HepG2 (cell line): ENCODE data around the gene OSER1. TPM values are rescaled to one million over a fixed set of nuclear protein-coding genes. Genes with fewer than 3 reads are reported as not detected.

ENCODE experiments used
- GABPA ChIP-seq, 2 experiments: IDR thresholded peaks; 2 replicates each; pipeline ENCODE4 v1.6.1; 2011 to 2016; ENCODE audit warnings: low read depth in 2 of 2, low read length in 1 of 2, missing biosample characterization in 1 of 2, missing genetic modification characterization in 1 of 2
- HMG20A ChIP-seq: IDR thresholded peaks from 2 replicates; pipeline ENCODE4 v1.6.1; 2016; ENCODE audit warnings: borderline replicate concordance
- HMG20B ChIP-seq: conservative IDR thresholded peaks from 2 replicates; pipeline ENCODE4 v1.6.1; 2016; ENCODE audit warnings: missing genetic modification reagents, missing compliant biosample characterization
- MEF2D ChIP-seq: sonication (generic); formaldehyde crosslinking; IDR thresholded peaks from 2 replicates; pipeline ENCODE4 v1.5.1; 2020; ENCODE audit warnings: mild to moderate bottlenecking, missing genetic modification reagents
- MIXL1 ChIP-seq: IDR thresholded peaks from 2 replicates; pipeline ENCODE4 v1.6.1; 2016
- MYC ChIP-seq: sonication (generic); formaldehyde crosslinking; IDR thresholded peaks from 2 replicates; pipeline ENCODE4 v1.9.0; 2021; ENCODE audit warnings: missing genetic modification reagents, borderline replicate concordance
- SIX1 ChIP-seq: sonication (generic); formaldehyde crosslinking; IDR thresholded peaks from 2 replicates; pipeline ENCODE4 v1.4.0; 2020; ENCODE audit warnings: missing genetic modification reagents, borderline replicate concordance
- TBX3 ChIP-seq: fragments of 450-650 bp; IDR thresholded peaks from 2 replicates; pipeline ENCODE4 v1.6.1; 2017; ENCODE audit warnings: antibody characterized with exemption, mild to moderate bottlenecking, inconsistent platforms, borderline replicate concordance
- ZNF224 ChIP-seq: sonication (generic); formaldehyde crosslinking; IDR thresholded peaks from 2 replicates; pipeline ENCODE4 v1.5.0; 2020; ENCODE audit warnings: mild to moderate bottlenecking, missing genetic modification reagents
- ZNF34 ChIP-seq: sonication (generic); formaldehyde crosslinking; IDR thresholded peaks from 2 replicates; pipeline ENCODE4 v1.4.0; 2020; ENCODE audit warnings: mild to moderate bottlenecking, missing genetic modification reagents, borderline replicate concordance
- ZNF552 ChIP-seq: sonication (generic); formaldehyde crosslinking; IDR thresholded peaks from 2 replicates; pipeline ENCODE4 v1.9.0; 2022; ENCODE audit warnings: missing genetic modification reagents, mild to moderate bottlenecking, borderline replicate concordance
- ZNF703 ChIP-seq: sonication (generic); formaldehyde crosslinking; IDR thresholded peaks from 2 replicates; pipeline ENCODE4 v1.5.1; 2020; ENCODE audit warnings: missing genetic modification reagents, mild to moderate bottlenecking, moderate library complexity, borderline replicate concordance
- ZNF761 ChIP-seq: sonication (generic); formaldehyde crosslinking; conservative IDR thresholded peaks from 2 replicates; pipeline ENCODE4 v1.4.0; 2020; ENCODE audit warnings: mild to moderate bottlenecking, missing genetic modification reagents
- polyA plus RNA-seq, 8 experiments: library from polyadenylated mRNA; depleted of rRNA in 3 of 8; stranded (reverse) in 7 of 8; unstranded in 1 of 8; fragments of >200 nt; fragmentation: Illumina TruSeq in 4 of 8; extraction: Trizol in 4 of 8; gene quantifications; 2 replicates each; pipeline versions ENCODE4 v1.2.1 to v1.2.3, GENCODE V29; 2011 to 2016; ENCODE audit warnings: low read depth in 4 of 8, missing spikeins in 1 of 8, mixed read lengths in 1 of 8; ENCODE audit not compliant: insufficient read depth in 1 of 8
- total RNA-seq, 5 experiments: library from RNA; depleted of rRNA; stranded (reverse); fragments of >200 nt; fragmentation: Illumina TruSeq; extraction: Trizol; gene quantifications; 2 replicates each; pipeline ENCODE4 v1.2.3, GENCODE V29; 2016; ENCODE audit warnings: low read depth in 1 of 5
- TF ChIP-seq, protein P1 (sequence below): sonication (generic); formaldehyde crosslinking; IDR thresholded peaks from 2 replicates; pipeline ENCODE4 v1.4.0; 2020; ENCODE audit warnings: missing genetic modification reagents
- TF ChIP-seq, protein P2 (sequence below): sonication (generic); formaldehyde crosslinking; IDR thresholded peaks from 2 replicates; pipeline ENCODE4 v1.4.0; 2020; ENCODE audit warnings: mild to moderate bottlenecking, missing genetic modification reagents
- TF ChIP-seq, protein P3 (sequence below): sonication (generic); formaldehyde crosslinking; IDR thresholded peaks from 2 replicates; pipeline ENCODE4 v1.9.0; 2021; ENCODE audit warnings: missing genetic modification reagents, borderline replicate concordance
- TF ChIP-seq, protein P4 (sequence below): sonication (generic); formaldehyde crosslinking; IDR thresholded peaks from 2 replicates; pipeline ENCODE4 v1.4.0; 2020; ENCODE audit warnings: mild to moderate bottlenecking, missing genetic modification reagents
- TF ChIP-seq, protein P5 (sequence below): sonication (generic); formaldehyde crosslinking; IDR thresholded peaks from 2 replicates; pipeline ENCODE4 v1.9.0; 2021; ENCODE audit warnings: missing genetic modification reagents, borderline replicate concordance
- TF ChIP-seq, protein P6 (sequence below): sonication (generic); formaldehyde crosslinking; IDR thresholded peaks from 2 replicates; pipeline ENCODE4 v1.5.1; 2020; ENCODE audit warnings: mild to moderate bottlenecking, missing genetic modification reagents, moderate library complexity

The OSER1 gene
- total and polyA plus RNA-seq, 2 of the 13 experiments (the other 11 are each of a cell fraction or from before 2014, with no cell fraction given) = 71.2 to 71.5 TPM

DNA sequence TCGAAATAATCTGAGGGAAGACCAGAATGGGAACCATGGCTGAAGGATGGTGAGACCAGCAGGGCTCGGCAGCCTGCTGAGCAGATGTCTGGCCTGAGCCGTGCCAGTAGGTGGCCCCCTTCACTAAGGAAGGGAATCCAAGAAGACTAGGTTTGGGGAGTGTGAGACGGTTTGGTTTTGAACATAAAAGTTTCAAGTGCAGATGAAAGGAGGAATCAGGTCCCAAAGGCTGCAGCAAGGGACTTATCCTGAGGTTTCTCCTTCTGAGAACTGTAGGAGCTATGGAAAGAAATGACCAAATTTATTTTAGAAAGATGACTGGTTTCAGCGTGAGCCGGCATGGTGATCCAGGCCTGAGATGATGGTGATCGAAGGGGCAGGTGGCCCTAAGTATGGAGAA is 4.6 kb upstream of the OSER1 start (continued):
- TF ChIP-seq, protein P1, sequence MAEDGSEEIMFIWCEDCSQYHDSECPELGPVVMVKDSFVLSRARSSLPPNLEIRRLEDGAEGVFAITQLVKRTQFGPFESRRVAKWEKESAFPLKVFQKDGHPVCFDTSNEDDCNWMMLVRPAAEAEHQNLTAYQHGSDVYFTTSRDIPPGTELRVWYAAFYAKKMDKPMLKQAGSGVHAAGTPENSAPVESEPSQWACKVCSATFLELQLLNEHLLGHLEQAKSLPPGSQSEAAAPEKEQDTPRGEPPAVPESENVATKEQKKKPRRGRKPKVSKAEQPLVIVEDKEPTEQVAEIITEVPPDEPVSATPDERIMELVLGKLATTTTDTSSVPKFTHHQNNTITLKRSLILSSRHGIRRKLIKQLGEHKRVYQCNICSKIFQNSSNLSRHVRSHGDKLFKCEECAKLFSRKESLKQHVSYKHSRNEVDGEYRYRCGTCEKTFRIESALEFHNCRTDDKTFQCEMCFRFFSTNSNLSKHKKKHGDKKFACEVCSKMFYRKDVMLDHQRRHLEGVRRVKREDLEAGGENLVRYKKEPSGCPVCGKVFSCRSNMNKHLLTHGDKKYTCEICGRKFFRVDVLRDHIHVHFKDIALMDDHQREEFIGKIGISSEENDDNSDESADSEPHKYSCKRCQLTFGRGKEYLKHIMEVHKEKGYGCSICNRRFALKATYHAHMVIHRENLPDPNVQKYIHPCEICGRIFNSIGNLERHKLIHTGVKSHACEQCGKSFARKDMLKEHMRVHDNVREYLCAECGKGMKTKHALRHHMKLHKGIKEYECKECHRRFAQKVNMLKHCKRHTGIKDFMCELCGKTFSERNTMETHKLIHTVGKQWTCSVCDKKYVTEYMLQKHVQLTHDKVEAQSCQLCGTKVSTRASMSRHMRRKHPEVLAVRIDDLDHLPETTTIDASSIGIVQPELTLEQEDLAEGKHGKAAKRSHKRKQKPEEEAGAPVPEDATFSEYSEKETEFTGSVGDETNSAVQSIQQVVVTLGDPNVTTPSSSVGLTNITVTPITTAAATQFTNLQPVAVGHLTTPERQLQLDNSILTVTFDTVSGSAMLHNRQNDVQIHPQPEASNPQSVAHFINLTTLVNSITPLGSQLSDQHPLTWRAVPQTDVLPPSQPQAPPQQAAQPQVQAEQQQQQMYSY (CRISPR knock-in tag) = no peak
- TF ChIP-seq SIX1 (no peak), ZNF761 (CRISPR knock-in tag) (no peak), MIXL1 (CRISPR knock-in tag) (peak; percentile 84), HMG20A (no peak), MEF2D (no peak), ZNF552 (CRISPR knock-in tag) (no peak), ZNF224 (CRISPR knock-in tag) (no peak), TBX3 (no peak), ZNF703 (no peak), ZNF34 (CRISPR knock-in tag) (no peak), MYC (peak; percentile 16; the same call in 1 of the 2 replicates), HMG20B (CRISPR knock-in tag) (no peak), GABPA (IDR thresholded peaks at IDR 0.05; ENCODE audit: low read depth, low read length) (no peak), GABPA (CRISPR knock-in tag; IDR thresholded peaks at IDR 0.05; ENCODE audit: low read depth) (no peak)
- TF ChIP-seq, protein P2, sequence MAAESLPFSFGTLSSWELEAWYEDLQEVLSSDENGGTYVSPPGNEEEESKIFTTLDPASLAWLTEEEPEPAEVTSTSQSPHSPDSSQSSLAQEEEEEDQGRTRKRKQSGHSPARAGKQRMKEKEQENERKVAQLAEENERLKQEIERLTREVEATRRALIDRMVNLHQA = no peak
- TF ChIP-seq, protein P3, sequence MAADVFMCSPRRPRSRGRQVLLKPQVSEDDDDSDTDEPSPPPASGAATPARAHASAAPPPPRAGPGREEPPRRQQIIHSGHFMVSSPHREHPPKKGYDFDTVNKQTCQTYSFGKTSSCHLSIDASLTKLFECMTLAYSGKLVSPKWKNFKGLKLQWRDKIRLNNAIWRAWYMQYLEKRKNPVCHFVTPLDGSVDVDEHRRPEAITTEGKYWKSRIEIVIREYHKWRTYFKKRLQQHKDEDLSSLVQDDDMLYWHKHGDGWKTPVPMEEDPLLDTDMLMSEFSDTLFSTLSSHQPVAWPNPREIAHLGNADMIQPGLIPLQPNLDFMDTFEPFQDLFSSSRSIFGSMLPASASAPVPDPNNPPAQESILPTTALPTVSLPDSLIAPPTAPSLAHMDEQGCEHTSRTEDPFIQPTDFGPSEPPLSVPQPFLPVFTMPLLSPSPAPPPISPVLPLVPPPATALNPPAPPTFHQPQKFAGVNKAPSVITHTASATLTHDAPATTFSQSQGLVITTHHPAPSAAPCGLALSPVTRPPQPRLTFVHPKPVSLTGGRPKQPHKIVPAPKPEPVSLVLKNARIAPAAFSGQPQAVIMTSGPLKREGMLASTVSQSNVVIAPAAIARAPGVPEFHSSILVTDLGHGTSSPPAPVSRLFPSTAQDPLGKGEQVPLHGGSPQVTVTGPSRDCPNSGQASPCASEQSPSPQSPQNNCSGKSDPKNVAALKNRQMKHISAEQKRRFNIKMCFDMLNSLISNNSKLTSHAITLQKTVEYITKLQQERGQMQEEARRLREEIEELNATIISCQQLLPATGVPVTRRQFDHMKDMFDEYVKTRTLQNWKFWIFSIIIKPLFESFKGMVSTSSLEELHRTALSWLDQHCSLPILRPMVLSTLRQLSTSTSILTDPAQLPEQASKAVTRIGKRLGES (CRISPR knock-in tag) = no peak
- TF ChIP-seq, protein P4, sequence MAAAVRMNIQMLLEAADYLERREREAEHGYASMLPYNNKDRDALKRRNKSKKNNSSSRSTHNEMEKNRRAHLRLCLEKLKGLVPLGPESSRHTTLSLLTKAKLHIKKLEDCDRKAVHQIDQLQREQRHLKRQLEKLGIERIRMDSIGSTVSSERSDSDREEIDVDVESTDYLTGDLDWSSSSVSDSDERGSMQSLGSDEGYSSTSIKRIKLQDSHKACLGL = no peak
- TF ChIP-seq, protein P5, sequence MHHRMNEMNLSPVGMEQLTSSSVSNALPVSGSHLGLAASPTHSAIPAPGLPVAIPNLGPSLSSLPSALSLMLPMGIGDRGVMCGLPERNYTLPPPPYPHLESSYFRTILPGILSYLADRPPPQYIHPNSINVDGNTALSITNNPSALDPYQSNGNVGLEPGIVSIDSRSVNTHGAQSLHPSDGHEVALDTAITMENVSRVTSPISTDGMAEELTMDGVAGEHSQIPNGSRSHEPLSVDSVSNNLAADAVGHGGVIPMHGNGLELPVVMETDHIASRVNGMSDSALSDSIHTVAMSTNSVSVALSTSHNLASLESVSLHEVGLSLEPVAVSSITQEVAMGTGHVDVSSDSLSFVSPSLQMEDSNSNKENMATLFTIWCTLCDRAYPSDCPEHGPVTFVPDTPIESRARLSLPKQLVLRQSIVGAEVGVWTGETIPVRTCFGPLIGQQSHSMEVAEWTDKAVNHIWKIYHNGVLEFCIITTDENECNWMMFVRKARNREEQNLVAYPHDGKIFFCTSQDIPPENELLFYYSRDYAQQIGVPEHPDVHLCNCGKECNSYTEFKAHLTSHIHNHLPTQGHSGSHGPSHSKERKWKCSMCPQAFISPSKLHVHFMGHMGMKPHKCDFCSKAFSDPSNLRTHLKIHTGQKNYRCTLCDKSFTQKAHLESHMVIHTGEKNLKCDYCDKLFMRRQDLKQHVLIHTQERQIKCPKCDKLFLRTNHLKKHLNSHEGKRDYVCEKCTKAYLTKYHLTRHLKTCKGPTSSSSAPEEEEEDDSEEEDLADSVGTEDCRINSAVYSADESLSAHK = 0 out of 2 replicates have a peak, but pooled peaks have one; percentile 46
- TF ChIP-seq, protein P6, sequence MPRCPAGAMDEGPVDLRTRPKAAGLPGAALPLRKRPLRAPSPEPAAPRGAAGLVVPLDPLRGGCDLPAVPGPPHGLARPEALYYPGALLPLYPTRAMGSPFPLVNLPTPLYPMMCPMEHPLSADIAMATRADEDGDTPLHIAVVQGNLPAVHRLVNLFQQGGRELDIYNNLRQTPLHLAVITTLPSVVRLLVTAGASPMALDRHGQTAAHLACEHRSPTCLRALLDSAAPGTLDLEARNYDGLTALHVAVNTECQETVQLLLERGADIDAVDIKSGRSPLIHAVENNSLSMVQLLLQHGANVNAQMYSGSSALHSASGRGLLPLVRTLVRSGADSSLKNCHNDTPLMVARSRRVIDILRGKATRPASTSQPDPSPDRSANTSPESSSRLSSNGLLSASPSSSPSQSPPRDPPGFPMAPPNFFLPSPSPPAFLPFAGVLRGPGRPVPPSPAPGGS = no peak
